PC-3 (cell line): ENCODE results near the gene GRIN3A.

ENCODE experiments used
- CTCF ChIP-seq: fragments of 300-600 bp; sonication (generic); conservative IDR thresholded peaks from 2 replicates; pipeline ENCODE4 v1.5.1; 2017; ENCODE audit warnings: antibody characterized with exemption, low read depth, mild to moderate bottlenecking, low read length
- EZH2 ChIP-seq: fragments of 300-600 bp; sonication (generic); IDR thresholded peaks from one replicate; pipeline ENCODE4 v1.6.1; 2017; ENCODE audit warnings: antibody characterized with exemption, mild to moderate bottlenecking, low read length; ENCODE audit not compliant: unreplicated experiment
- EZH2phosphoT487 ChIP-seq: fragments of 300-600 bp; sonication (generic); IDR thresholded peaks from 2 replicates; pipeline ENCODE4 v1.6.1; 2018; ENCODE audit warnings: mild to moderate bottlenecking, antibody characterized with exemption, low read length, borderline replicate concordance

- TF ChIP-seq CTCF, result no peak
- no peak for TF ChIP-seq EZH2
- TF ChIP-seq EZH2phosphoT487, result no peak
Measured at GRCh38 chr9:101716629-101717028, 21.8 kb downstream of the GRIN3A start.
